Measurements from ENCODE around the gene RTCB. TPM values are rescaled to one million over a fixed set of nuclear protein-coding genes. Genes with fewer than 3 reads are reported as not detected.

The RTCB gene
- polyA plus RNA-seq, 1 experiment, result 119 TPM

DNA sequence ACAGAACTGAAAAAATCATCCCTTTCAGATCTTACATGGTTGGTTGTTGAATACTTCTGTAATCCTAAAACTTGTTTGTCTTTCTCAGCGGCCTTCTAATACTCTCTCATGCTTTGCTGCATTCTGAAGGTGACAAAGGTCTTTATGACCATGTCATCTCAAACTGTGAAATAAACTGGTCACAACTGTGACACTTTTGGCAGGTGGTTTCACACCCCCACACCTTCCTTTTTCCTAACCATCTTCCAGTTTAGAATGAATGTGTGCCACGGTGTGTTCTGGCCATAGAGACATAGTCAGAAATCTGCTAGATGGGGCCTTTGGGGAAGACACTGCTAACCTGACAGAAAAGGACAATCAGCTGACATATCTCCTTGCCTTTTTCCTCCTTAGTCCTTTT is 69.1 kb downstream of the RTCB start:
- CTCF ChIA-PET, result interaction anchor here (1.1 kb wide), 1 partner anchor 16 kb away, joined by 3 read pairs; no protein-coding TSS in a partner anchor
- Histone ChIP-seq H3K4me3 (ENCODE audit: low read depth, low read length) (no peak overlapping the region), H3K27me3 (ENCODE audit: control insufficient read depth, insufficient read depth, low read length) (peaks cover 6% of the 10 kb centered on the region), H3K36me3 (ENCODE audit: control insufficient read depth, insufficient read depth, low read length) (no peaks in the 10 kb centered on the region)
- TF ChIP-seq, protein P1, sequence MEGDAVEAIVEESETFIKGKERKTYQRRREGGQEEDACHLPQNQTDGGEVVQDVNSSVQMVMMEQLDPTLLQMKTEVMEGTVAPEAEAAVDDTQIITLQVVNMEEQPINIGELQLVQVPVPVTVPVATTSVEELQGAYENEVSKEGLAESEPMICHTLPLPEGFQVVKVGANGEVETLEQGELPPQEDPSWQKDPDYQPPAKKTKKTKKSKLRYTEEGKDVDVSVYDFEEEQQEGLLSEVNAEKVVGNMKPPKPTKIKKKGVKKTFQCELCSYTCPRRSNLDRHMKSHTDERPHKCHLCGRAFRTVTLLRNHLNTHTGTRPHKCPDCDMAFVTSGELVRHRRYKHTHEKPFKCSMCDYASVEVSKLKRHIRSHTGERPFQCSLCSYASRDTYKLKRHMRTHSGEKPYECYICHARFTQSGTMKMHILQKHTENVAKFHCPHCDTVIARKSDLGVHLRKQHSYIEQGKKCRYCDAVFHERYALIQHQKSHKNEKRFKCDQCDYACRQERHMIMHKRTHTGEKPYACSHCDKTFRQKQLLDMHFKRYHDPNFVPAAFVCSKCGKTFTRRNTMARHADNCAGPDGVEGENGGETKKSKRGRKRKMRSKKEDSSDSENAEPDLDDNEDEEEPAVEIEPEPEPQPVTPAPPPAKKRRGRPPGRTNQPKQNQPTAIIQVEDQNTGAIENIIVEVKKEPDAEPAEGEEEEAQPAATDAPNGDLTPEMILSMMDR (IDR thresholded peaks at IDR 0.05; ENCODE audit: insufficient read depth, low read depth, low read length), result no peak
- no peak for DNase-seq (ENCODE audit: low read depth)
- POLR2A ChIA-PET, result no interaction called here

DNA sequence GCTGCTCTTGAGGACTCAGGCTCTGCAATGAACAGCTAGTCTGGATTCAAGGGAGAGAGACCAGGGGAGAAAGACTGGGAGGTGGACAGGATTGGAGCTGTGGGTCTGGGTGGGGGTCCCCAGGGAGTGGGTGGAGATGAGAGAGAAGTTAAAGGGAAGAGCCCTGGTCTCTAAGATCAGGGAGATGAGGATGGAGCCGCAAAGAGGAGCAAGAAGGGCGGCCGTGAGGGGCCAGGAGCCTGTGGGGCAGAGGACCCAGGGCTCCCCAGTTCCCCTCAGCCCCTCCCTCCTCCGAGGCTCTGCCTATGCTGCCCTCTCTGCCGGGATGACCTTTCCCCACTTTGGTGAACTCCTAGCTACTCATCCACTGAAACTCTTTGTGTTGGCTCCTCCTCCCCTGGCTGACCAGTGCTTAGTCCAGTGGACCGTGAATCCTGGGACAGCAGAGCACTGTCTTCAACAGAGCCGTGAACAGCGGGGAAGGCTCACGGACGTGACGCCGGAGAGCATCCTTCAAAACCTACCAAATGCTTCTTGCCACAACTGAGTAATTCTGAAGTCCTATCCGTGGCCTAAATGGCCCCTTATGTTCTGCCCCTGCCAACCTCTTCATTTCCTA is 70.8 kb downstream of the RTCB start:
- CTCF ChIA-PET, result no interaction called here

DNA sequence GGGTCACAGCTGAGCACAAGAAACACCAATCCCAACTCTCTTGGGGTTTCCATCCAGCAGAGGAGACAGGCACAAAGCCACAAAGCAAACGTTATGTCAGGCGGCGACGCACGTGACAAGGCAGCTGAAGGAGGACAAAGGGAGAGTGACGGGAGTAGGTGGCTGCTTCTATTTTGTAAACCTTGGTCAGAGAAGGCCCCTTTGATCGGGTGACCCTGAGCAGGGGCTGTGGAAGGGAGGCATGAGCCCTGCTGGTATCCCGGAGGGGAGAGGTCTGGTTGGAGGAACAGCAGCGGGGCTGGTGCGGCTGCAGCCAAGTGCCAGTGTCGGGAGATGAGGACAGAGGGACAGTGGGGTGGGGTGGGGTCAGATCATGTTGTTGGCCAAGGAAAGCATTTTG is 71.6 kb downstream of the RTCB start:
- H3K4me3 ChIP-seq (ENCODE audit: low read depth, low read length), result no peak overlapping the region
- ChIA-PET CTCF (no interaction called here), POLR2A (no interaction called here)
- no peaks in the 10 kb centered on the region for H3K36me3 ChIP-seq (ENCODE audit: control insufficient read depth, insufficient read depth, low read length)
- TF ChIP-seq, protein P1 (IDR thresholded peaks at IDR 0.05; ENCODE audit: insufficient read depth, low read depth, low read length), result no peak
- no peak for DNase-seq (ENCODE audit: low read depth)
- peaks cover 9% of the 10 kb centered on the region for H3K27me3 ChIP-seq (ENCODE audit: control insufficient read depth, insufficient read depth, low read length)

More for the DNA sequence above, 70.8 kb downstream of the RTCB start:
- TF ChIP-seq, protein P1 (IDR thresholded peaks at IDR 0.05; ENCODE audit: insufficient read depth, low read depth, low read length), result no peak
- Histone ChIP-seq H3K27me3 (ENCODE audit: control insufficient read depth, insufficient read depth, low read length) (peaks cover 9% of the 10 kb centered on the region), H3K36me3 (ENCODE audit: control insufficient read depth, insufficient read depth, low read length) (no peaks in the 10 kb centered on the region), H3K4me3 (ENCODE audit: low read depth, low read length) (no peak overlapping the region)
- DNase-seq (ENCODE audit: low read depth), result no peak
- POLR2A ChIA-PET, result no interaction called here

DNA sequence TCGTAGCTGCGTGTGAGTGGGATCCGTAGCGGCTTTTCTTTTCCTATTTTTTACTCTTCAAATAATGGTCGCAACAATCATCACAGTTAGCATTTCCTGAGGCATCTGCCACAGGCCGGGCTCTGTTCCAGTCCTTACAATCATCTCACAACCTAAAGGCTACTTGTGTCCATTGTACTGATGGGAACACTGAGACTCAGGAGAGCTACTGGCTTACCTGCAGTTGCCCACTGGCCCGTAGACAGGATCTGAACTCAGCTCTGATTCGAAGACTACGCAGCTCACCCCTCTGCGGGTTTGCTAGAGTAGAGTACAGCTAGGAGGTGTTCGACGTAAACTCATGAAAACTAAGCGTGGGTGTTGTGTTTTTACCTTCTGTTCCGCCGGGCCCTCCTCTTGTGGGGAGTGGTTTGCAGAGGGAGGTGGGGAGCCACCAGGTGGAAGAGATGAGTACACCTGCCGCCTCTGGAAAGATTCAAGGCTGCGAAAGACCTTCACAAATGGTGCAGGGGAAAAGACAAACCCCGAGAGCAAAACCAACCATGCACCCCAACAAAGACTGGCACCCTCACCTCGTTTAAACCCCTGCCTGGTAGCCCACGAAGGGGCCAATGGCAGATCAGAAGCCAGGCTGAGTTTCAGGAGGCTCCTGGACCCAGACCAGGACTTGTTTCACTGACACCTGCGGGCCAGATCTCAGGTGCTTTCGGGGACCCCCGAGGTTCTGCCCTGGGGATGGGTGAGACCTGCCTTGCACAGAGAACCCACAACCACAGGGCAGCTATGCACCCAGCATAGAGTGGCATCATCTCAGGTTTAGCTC is 72.6 kb downstream of the RTCB start:
- no peak for DNase-seq (ENCODE audit: low read depth)
- no peak overlapping the region for H3K4me3 ChIP-seq (ENCODE audit: low read depth, low read length)
- TF ChIP-seq, protein P1 (IDR thresholded peaks at IDR 0.05; ENCODE audit: insufficient read depth, low read depth, low read length), result no peak
- ChIA-PET CTCF (no interaction called here), POLR2A (no interaction called here)
- peaks cover 9% of the 10 kb centered on the region for H3K27me3 ChIP-seq (ENCODE audit: control insufficient read depth, insufficient read depth, low read length)
- no peaks in the 10 kb centered on the region for H3K36me3 ChIP-seq (ENCODE audit: control insufficient read depth, insufficient read depth, low read length)

DNA sequence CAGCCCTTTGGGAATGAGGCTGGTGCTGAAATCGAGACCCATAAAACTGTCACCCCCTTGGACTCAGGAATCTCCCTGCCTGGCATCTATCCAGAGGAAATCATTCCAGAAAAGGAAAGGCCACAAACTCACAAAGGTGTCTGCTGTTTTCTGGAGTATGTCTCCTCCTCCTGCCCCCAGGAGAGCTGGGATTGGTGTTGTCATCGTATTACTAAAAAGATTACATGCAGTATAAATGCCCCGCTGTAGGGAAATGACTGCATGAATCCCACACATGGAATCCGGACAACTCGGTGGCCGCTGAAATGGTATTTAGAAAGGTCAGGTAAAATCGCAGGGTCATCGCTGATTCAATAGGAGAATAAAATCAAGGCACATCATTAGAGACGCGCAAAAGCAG is 73.3 kb downstream of the RTCB start:
- TF ChIP-seq, protein P1 (IDR thresholded peaks at IDR 0.05; ENCODE audit: insufficient read depth, low read depth, low read length), result no peak
- POLR2A ChIA-PET, result no interaction called here
- no peak for DNase-seq (ENCODE audit: low read depth)
- no peak overlapping the region for H3K4me3 ChIP-seq (ENCODE audit: low read depth, low read length)
- peaks cover 9% of the 10 kb centered on the region for H3K27me3 ChIP-seq (ENCODE audit: control insufficient read depth, insufficient read depth, low read length)
- CTCF ChIA-PET, result no interaction called here
- H3K36me3 ChIP-seq (ENCODE audit: control insufficient read depth, insufficient read depth, low read length), result no peaks in the 10 kb centered on the region

Small RNAs within 50 kb of the gene (small RNA-seq; reads per million reads assigned to genes)
- not detected for gene AL021937.2 (ENCODE audit: insufficient read length, low read depth, low replicate concordance)
- gene IGLVIVOR22-2 (ENCODE audit: insufficient read length, low read depth, low replicate concordance), result not detected
- gene RF02171 (ENCODE audit: insufficient read length, low read depth, low replicate concordance), result not detected
- gene RF02172 (ENCODE audit: insufficient read length, low read depth, low replicate concordance), result not detected

Other genes with a start within 250 kb of the RTCB start
- gene RFPL2, start 207.2 kb downstream of the RTCB start, polyA plus RNA-seq (2011; rRNA removed), result not detected in 2 replicates
- not detected in 2 replicates for gene SLC5A4, start 156.9 kb downstream of the RTCB start, polyA plus RNA-seq (2011; rRNA removed)
- not detected in 2 replicates for gene RFPL3, start 54.4 kb downstream of the RTCB start, polyA plus RNA-seq (2011; rRNA removed)
- not detected in 2 replicates for gene BPIFC, start 52.2 kb upstream of the RTCB start, polyA plus RNA-seq (2011; rRNA removed)
- 120 and 145 TPM in 2 replicates for gene FBXO7, start 62.6 kb upstream of the RTCB start, polyA plus RNA-seq (2011; rRNA removed)